H9 (cell line): Measurements from ENCODE around the gene PNMA8A. TPM values are rescaled to one million over a fixed set of nuclear protein-coding genes. Genes with fewer than 3 reads are reported as not detected.

Experiments used
- DNase-seq: peaks from one replicate; pipeline ENCODE4 v3.0.0-alpha.2; 2017
- H2AFZ ChIP-seq: one replicate; pipeline ENCODE4 v1.6.1; 2013; ENCODE audit warnings: mild to moderate bottlenecking, low read length, control low read depth, moderate library complexity
- H2AK5ac ChIP-seq: 2 replicates; pipeline ENCODE4 v1.6.1; 2013; ENCODE audit warnings: low read length, control low read depth, mixed read lengths; ENCODE audit not compliant: insufficient read length
- H2BK120ac ChIP-seq: one replicate; pipeline ENCODE4 v1.6.1; 2013; ENCODE audit warnings: low read depth, mild to moderate bottlenecking, low read length, control low read depth, inconsistent platforms; ENCODE audit not compliant: poor library complexity, severe bottlenecking
- H2BK12ac ChIP-seq: 2 replicates; pipeline ENCODE4 v1.6.1; 2013; ENCODE audit warnings: low read length, control low read depth, mixed read lengths, low read depth; ENCODE audit not compliant: insufficient read length
- H2BK15ac ChIP-seq: 2 replicates; pipeline ENCODE4 v1.6.1; 2013; ENCODE audit warnings: low read depth, low read length, control low read depth
- H2BK20ac ChIP-seq: one replicate; pipeline ENCODE4 v1.6.1; 2013; ENCODE audit warnings: low read depth, mild to moderate bottlenecking, low read length, control low read depth, inconsistent platforms; ENCODE audit not compliant: poor library complexity, severe bottlenecking
- H2BK5ac ChIP-seq: 2 replicates; pipeline ENCODE4 v1.6.1; 2013; ENCODE audit warnings: low read length, control low read depth, mixed read lengths; ENCODE audit not compliant: insufficient read length
- H3K14ac ChIP-seq: 2 replicates; pipeline ENCODE4 v1.6.1; 2013; ENCODE audit warnings: low read length, control low read depth; ENCODE audit not compliant: insufficient read depth
- H3K18ac ChIP-seq: 2 replicates; pipeline ENCODE4 v1.6.1; 2013; ENCODE audit warnings: low read depth, mild to moderate bottlenecking, mixed read lengths, low read length, control low read depth; ENCODE audit not compliant: insufficient read length
- H3K23ac ChIP-seq: 2 replicates; pipeline ENCODE4 v1.6.1; 2013; ENCODE audit warnings: low read length, control low read depth, mixed read lengths, low read depth; ENCODE audit not compliant: insufficient read length
- H3K23me2 ChIP-seq: 2 replicates; pipeline ENCODE4 v1.6.1; 2013; ENCODE audit warnings: low read depth, mild to moderate bottlenecking, mixed read lengths, low read length, control low read depth; ENCODE audit not compliant: insufficient read length, poor library complexity, severe bottlenecking
- H3K27ac ChIP-seq: 2 replicates; pipeline ENCODE4 v1.5.1; 2013; ENCODE audit warnings: low read length, control low read depth, mixed read lengths, low read depth; ENCODE audit not compliant: insufficient read length
- H3K27me3 ChIP-seq: 2 replicates; pipeline ENCODE4 v1.6.1; 2013; ENCODE audit warnings: low read length, control low read depth, inconsistent platforms; ENCODE audit not compliant: insufficient read depth
- H3K4ac ChIP-seq: 2 replicates; pipeline ENCODE4 v1.6.1; 2013; ENCODE audit warnings: low read depth, mild to moderate bottlenecking, control low read depth, inconsistent platforms, low read length, moderate library complexity
- H3K4me1 ChIP-seq: 2 replicates; pipeline ENCODE4 v1.6.1; 2013; ENCODE audit warnings: low read length, control low read depth, inconsistent platforms; ENCODE audit not compliant: insufficient read depth
- H3K4me2 ChIP-seq: 2 replicates; pipeline ENCODE4 v1.6.1; 2013; ENCODE audit warnings: low read length, control low read depth, mixed read lengths; ENCODE audit not compliant: insufficient read length, insufficient read depth
- H3K56ac ChIP-seq: 2 replicates; pipeline ENCODE4 v1.6.1; 2013; ENCODE audit warnings: low read depth, mild to moderate bottlenecking, mixed read lengths, low read length, control low read depth; ENCODE audit not compliant: insufficient read length
- H3K79me1 ChIP-seq: 2 replicates; pipeline ENCODE4 v1.6.1; 2013; ENCODE audit warnings: low read depth, mild to moderate bottlenecking, moderate library complexity, low read length, control low read depth, inconsistent platforms; ENCODE audit not compliant: insufficient read depth, poor library complexity, severe bottlenecking
- H3K79me2 ChIP-seq: 2 replicates; pipeline ENCODE4 v1.6.1; 2013; ENCODE audit warnings: low read length, control low read depth, inconsistent platforms; ENCODE audit not compliant: insufficient read depth
- H3K9ac ChIP-seq: 2 replicates; pipeline ENCODE4 v1.6.1; 2013; ENCODE audit warnings: low read length, control low read depth, mixed read lengths; ENCODE audit not compliant: insufficient read length; ENCODE audit errors: extremely low read depth
- H3K9me3 ChIP-seq: one replicate; pipeline ENCODE4 v1.6.1; 2013; ENCODE audit warnings: low read depth, low read length, inconsistent platforms; ENCODE audit not compliant: control insufficient read depth
- H3T11ph ChIP-seq: one replicate; pipeline ENCODE4 v1.6.1; 2013; ENCODE audit warnings: mild to moderate bottlenecking, low read length, control low read depth, inconsistent platforms
- H4K20me1 ChIP-seq: one replicate; pipeline ENCODE4 v1.6.1; 2013; ENCODE audit not compliant: control insufficient read depth, insufficient read length, insufficient read depth
- H4K5ac ChIP-seq: 2 replicates; pipeline ENCODE4 v1.6.1; 2013; ENCODE audit warnings: low read depth, mild to moderate bottlenecking, mixed read lengths, low read length, control low read depth; ENCODE audit not compliant: insufficient read length
- H4K8ac ChIP-seq: replicated peaks from 2 replicates; pipeline ENCODE4 v1.6.1; 2013; ENCODE audit warnings: low read length, control low read depth, mixed read lengths, low read depth; ENCODE audit not compliant: insufficient read length
- H4K91ac ChIP-seq: 2 replicates; pipeline ENCODE4 v1.6.1; 2013; ENCODE audit warnings: low read depth, mild to moderate bottlenecking, moderate library complexity, mixed read lengths, low read length, control low read depth; ENCODE audit not compliant: insufficient read length
- H3K27ac Mint-ChIP-seq, 3 experiments: 2 replicates in 2 of 3; 3 replicates in 1 of 3; pipeline ENCODE4 v1.8.0; 2020 to 2021; ENCODE audit warnings: mixed read lengths in 3 of 3, mild to moderate bottlenecking in 1 of 3, moderate library complexity in 1 of 3
- H3K27me3 Mint-ChIP-seq: 2 replicates; pipeline ENCODE4 v1.8.0; 2021; ENCODE audit warnings: low read depth, mild to moderate bottlenecking, moderate library complexity, mixed read lengths
- H3K36me3 Mint-ChIP-seq, 3 experiments: 2 replicates in 2 of 3; 3 replicates in 1 of 3; pipeline ENCODE4 v1.8.0; 2020 to 2021; ENCODE audit warnings: low read depth in 3 of 3, mixed read lengths in 3 of 3; ENCODE audit not compliant: insufficient read depth in 1 of 3
- H3K4me1 Mint-ChIP-seq, 2 experiments: 2 replicates each; pipeline ENCODE4 v1.8.0; 2020; ENCODE audit warnings: mixed read lengths in 2 of 2
- H3K4me3 Mint-ChIP-seq, 2 experiments: 2 replicates in 1 of 2; 3 replicates in 1 of 2; pipeline ENCODE4 v1.8.0; 2020 to 2021; ENCODE audit warnings: mild to moderate bottlenecking in 2 of 2, mixed read lengths in 2 of 2, moderate library complexity in 1 of 2
- H3K9me3 Mint-ChIP-seq, 2 experiments: 2 replicates in 1 of 2; 3 replicates in 1 of 2; pipeline ENCODE4 v1.8.0; 2020; ENCODE audit warnings: mild to moderate bottlenecking in 2 of 2, mixed read lengths in 2 of 2, moderate library complexity in 1 of 2
- CTCF ChIP-seq: fragments of 200-600 bp; sonication (generic); conservative IDR thresholded peaks from 3 replicates; pipeline ENCODE4 v1.8.0; 2021; ENCODE audit warnings: antibody characterized with exemption, mild to moderate bottlenecking
- WGBS: extraction: QIAGEN DNeasy Blood & Tissue Kit; methylation state at CpG from one replicate; pipeline ENCODE4 v1.1.7; 2013; ENCODE audit warnings: missing lambda C conversion rate, low lambda C conversion rate, mixed read lengths; ENCODE audit not compliant: insufficient read length; ENCODE audit errors: extremely low coverage; 5-methylcytosine and 5-hydroxymethylcytosine counted together
- total RNA-seq: library from RNA; stranded (reverse); gene quantifications from 2 replicates; pipeline ENCODE4 v1.2.1, GENCODE V29; 2021

PNMA8A gene
- total RNA-seq, 1 experiment from 2014 or later = 22.6 TPM

GRCh38 chr19:46420056-46420455 lies 51.3 kb downstream of the PNMA8A start:
- H3K27me3 Mint-ChIP-seq = peaks cover 6% of the 10 kb centered on the region
- Histone ChIP-seq H3T11ph (no peak overlapping the region), H2AK5ac (no peak overlapping the region), H4K20me1 (no peaks in the 10 kb centered on the region), H2BK120ac (no peak overlapping the region), H3K23me2 (no peaks in the 10 kb centered on the region), H3K56ac (no peak overlapping the region), H4K91ac (no peak overlapping the region), H2BK20ac (no peak overlapping the region), H2BK12ac (no peak overlapping the region), H2BK5ac (no peak overlapping the region), H3K4me2 (no peak overlapping the region), H3K14ac (no peak overlapping the region), H3K79me2 (no peaks in the 10 kb centered on the region), H3K18ac (no peak overlapping the region), H2AFZ (no peak overlapping the region), H3K27ac (no peak overlapping the region), H3K9me3 (no peaks in the 10 kb centered on the region), H3K9ac (no peak overlapping the region), H3K23ac (no peak overlapping the region), H3K79me1 (no peaks in the 10 kb centered on the region), H4K5ac (no peak overlapping the region), H3K27me3 (no peaks in the 10 kb centered on the region), H3K4ac (no peak overlapping the region), H2BK15ac (no peak overlapping the region), H3K4me1 (no peaks in the 10 kb centered on the region), H4K8ac (no peak overlapping the region)
- DNase-seq = no peak
- H3K4me1 Mint-ChIP-seq = peaks cover 13 to 20% of the 10 kb centered on the region in 2 experiments
- H3K9me3 Mint-ChIP-seq = no peaks in the 10 kb centered on the region; a peak in 2 of 5 replicates
- no peak overlapping the region for H3K27ac Mint-ChIP-seq
- H3K36me3 Mint-ChIP-seq = no peaks in the 10 kb centered on the region
- no peak overlapping the region for H3K4me3 Mint-ChIP-seq
- WGBS = no CpG with 5 or more reads among the region's 7 CpGs
- TF ChIP-seq CTCF = no peak

Other genes with a start within 250 kb of the PNMA8A start
- not detected in 2 replicates for gene IGFL1, start 241.8 kb downstream of the PNMA8A start, total RNA-seq
- gene HIF3A, start 174.5 kb downstream of the PNMA8A start, total RNA-seq = 31.5 and 31.9 TPM in 2 replicates
- gene PPP5C, start 124.5 kb downstream of the PNMA8A start, total RNA-seq = 108 and 111 TPM in 2 replicates
- 27.5 and 28.7 TPM in 2 replicates for gene CCDC8, start 58.0 kb downstream of the PNMA8A start, total RNA-seq
- gene PNMA8C, start 42.6 kb downstream of the PNMA8A start, total RNA-seq = 1.7 and 1.8 TPM in 2 replicates
- 1.4 and 1.5 TPM in 2 replicates for gene PNMA8B, start 24.3 kb upstream of the PNMA8A start, total RNA-seq
- gene CALM3, start 129.8 kb upstream of the PNMA8A start, total RNA-seq = 339 and 343 TPM in 2 replicates
- gene PTGIR, start 153.5 kb upstream of the PNMA8A start, total RNA-seq = not detected in 2 replicates
- not detected in 2 replicates for gene GNG8, start 164.6 kb upstream of the PNMA8A start, total RNA-seq
- gene DACT3, start 189.6 kb upstream of the PNMA8A start, total RNA-seq = 0.87 and 1.1 TPM in 2 replicates
- gene PRKD2, start 245.6 kb upstream of the PNMA8A start, total RNA-seq = 60.7 and 60.8 TPM in 2 replicates